ENCODE data around the gene CPNE1.

Gene CPNE1

DNA sequence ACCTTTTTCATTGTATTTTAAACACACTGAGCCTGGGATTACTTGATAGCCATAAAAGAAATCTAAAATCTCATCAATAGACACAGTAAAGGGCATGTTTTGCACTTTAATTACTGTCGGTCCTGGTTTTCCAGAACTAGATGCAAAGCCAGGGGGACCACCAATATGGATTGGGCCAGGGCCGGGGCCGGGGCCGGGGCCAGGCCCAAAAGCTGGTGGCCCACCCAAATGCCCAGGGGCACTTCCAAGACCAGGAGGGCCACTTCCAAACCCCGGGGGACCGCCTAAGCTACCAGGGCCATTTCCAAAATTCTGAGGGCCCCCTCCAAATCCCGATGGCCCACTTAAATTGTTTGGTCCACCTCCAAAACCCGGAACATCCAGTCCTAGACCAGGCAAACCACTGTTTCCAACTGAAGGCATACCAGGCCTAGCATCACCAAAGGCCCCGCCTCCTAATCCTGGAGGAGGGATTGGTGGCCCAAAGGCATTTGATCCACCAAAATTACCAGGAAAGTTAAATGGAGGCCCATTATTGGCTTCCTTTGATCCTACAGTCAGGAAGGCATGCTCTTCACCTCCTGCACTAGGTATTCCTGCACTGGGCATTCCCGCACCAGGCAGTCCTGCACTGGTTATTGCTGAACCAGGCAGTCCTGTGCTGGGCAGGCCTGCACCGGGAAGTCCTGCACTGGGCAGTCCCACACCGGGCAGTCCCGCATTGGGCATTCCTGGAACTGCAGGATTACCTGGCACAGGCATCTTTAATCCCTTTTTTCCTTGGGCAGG lies 11.9 kb downstream of the CPNE1 start:
- no peak for DNase-seq

- DNase-seq = no peak
Observed at GRCh38 chr20:35651958-35652357, 12.7 kb downstream of the CPNE1 start.

DNA sequence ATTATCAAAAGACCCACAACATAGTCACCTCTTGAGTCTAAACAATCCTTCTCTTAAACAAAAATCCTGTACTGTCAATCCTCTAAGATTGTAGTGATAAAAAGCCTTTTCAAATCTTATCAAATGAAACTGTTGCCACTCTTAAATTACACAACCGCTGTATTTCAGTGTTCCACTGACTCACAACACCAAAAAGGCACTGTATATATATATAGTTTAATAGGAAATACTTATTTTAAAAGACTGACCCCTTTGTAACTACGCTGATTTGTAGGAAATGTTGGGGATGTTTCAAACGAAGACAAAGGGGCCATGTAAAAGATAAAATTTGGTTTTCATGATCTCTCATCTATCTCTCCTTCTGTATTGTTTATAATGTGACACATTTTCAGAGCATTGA lies 14.1 kb downstream of the CPNE1 start:
- DNase-seq = no peak

DNA sequence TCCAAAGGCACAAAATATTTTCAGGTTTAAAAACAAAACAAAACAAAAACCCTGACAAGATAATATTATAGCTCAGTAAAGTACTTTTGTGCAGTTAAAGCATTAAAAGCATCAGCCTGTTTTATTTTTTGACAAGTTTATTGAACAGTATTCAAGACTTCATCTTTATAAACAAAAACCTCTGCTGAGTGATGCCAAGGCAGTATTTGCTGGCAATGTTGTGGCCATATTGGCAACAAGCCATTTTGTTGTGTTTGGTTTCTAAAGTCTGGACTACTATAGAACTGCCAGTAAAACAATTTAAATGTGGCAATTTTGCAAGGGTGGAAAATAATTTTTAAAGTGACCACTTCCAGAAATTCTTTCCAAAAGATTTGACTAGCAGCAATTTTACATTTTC lies 15.9 kb downstream of the CPNE1 start:
- no peak for DNase-seq

DNA sequence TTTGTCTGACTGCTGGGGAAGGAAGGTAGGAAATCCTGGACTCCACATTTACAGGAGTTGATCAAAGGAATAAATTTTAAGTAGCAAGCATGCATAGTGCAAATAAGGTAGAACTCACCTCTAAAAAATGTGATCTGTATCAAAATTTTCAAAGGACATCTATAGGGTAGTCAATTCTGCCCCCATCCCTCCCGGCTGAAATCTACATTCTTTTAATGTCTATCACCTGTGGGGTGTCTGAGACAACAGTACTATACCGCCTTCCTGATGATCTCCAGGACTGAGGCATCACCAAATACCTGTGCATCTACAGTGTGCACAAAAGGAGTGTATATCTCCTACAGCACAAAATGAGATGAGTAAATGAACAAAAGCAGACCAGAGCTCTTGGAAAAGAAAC lies 19.9 kb downstream of the CPNE1 start:
- no peak for DNase-seq

- DNase-seq = no peak
Observed at GRCh38 chr20:35643045-35643444, 21.7 kb downstream of the CPNE1 start.

DNA sequence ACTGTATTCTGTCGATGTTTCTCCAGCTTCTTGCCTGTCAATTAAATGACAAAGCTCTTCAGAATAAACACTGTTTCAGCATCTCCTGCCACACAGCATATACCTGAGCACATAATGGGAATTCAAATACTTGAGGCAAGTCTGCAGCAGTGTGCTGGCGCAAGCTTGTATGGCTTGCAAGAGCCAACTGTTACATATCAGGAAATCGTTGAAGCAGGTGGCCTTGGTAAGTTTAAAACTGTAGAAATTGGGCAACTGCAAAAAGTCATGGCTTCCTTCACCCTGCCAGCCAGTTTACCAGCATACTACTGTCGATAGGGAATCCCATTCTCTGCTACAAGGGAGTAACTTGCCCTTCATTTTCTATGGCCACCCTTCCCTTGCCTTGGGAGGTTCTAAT lies 23.0 kb downstream of the CPNE1 start:
- no peak for DNase-seq

DNA sequence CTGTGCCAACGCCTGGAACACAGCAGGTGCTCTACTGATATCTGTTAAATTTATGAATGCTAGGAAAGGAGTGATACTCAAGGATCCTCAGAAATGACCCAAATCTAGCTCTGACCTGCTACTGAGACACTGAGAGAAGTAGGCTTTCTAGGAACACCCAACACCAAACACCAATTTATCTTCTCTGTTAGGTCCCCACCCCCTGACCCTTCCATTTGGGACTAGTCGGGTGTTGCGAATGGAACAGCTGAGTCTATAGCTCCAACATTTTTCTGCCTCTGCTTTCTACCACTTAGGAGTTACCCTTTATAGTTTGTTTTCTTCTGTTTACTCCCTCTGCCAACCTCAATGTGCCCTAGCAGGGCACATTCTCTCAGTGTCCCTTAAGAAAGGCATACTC lies 24.0 kb downstream of the CPNE1 start:
- no peak for DNase-seq

- DNase-seq = no peak
Observed at GRCh38 chr20:35638751-35639150, 25.9 kb downstream of the CPNE1 start.

GRCh38 chr20:35637276-35637675 lies 27.4 kb downstream of the CPNE1 start:
- DNase-seq = no peak

DNA sequence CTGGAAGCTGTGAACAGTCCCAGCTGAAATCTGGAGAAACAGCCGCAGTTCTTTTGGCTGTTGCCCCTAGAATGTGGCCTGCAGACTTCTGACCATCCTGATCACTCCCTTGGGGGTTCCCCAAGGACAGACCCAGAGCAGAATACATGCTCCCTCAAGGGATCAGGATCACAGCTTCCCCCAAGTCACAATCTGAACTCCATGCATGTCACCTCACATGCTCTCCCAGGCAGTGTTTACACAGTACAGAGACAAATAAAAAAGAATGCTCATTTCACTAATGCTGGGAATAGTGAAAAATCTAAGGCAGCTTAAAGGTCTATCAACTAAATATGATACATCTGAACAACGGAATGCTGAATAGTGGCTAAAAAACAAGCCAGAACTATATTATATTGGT lies 28.6 kb downstream of the CPNE1 start:
- DNase-seq = no peak

DNA sequence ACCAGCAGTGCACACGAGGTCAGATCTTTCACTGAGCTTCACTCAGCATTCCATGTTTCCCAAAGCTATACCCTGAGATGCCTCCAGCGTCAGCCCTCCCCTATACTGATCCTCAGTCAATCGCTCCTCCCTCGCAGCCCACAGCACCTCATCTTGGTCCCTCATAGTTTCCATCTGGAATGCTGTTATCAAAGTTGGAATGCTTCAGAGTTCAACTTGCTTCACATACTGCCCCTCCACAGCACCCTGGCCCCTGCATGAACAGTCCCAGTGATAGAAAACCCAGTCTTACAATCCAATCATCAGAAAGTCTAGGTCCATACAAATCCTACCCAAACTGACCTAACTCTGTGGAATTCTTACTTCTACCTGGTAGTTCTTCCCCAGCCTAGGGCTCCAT lies 29.0 kb downstream of the CPNE1 start:
- DNase-seq = no peak

GRCh38 chr20:35632539-35633115 lies 32.1 kb downstream of the CPNE1 start:
- DNase-seq = no peak

DNA sequence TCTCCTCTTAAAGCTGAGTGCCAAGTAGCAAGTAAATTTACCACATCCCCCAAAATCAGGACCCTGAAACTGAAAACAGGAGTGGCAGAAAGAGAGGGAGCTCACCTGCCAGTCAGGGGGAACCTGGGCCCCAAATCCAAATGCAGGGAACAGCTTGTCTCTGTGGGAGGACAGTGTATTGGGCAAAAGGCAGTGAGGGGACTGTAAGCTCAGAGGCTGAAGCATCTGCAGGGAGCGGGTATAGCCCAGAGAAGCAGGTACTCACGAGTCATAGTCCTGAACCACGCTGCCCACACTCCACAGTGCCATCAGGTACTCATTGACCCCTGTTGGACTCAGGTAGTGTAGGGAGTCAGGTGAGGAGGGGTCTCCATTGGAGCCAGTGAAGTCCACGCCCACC lies 34.1 kb downstream of the CPNE1 start:
- no peak for DNase-seq

DNA sequence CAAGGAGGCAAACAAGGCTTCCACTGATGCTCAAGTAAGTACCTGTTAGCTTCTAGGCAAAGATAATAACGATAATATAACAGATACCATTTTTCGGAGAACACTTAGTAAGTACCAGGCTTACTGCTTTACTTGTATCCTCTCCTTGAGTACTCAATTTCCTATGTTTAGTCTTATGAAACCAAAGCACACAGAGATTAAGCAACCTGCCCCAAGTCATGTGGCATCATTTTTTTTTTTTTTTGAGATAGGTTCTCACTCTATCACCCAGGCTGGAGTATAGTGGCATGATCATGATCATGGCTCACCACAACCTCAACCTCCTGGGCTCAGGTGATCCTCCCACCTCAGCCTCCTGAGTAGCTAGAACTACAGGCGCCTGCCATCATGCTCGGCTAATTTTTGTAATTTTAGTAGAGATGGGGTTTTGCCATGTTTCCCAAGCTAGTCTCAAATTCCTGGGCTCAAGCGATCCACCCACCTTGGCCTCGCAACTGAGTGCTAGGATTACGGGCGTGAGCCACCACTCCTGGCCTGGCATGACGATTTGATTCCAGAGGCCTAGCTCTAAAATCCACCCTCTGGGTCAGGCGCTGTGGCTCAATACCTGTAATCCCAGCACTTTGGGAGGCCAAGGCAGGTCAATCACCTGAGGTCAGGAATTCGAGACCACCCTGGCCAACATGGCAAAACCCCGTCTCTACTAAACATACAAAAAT lies 35.1 kb downstream of the CPNE1 start:
- DNase-seq = no peak

DNA sequence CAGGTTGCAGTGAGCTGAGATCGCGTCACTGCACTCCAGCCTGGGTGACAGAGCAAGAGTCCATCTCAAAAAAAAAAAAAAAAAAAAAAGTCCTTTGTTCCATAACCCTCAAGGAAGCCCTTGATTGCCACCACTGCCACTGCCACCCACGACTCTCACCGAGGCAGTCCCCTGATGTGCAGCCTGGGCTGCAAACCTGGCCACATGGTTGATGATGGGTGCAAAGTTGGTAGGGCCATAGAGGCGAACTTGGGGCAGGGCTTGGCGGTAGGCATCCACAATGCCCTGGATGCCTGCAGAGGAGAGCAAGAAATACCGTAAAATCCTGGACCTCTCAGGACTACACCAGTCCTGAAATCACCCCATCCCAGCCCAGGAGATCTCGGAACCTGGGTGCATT lies 37.6 kb downstream of the CPNE1 start:
- no peak for DNase-seq

DNA sequence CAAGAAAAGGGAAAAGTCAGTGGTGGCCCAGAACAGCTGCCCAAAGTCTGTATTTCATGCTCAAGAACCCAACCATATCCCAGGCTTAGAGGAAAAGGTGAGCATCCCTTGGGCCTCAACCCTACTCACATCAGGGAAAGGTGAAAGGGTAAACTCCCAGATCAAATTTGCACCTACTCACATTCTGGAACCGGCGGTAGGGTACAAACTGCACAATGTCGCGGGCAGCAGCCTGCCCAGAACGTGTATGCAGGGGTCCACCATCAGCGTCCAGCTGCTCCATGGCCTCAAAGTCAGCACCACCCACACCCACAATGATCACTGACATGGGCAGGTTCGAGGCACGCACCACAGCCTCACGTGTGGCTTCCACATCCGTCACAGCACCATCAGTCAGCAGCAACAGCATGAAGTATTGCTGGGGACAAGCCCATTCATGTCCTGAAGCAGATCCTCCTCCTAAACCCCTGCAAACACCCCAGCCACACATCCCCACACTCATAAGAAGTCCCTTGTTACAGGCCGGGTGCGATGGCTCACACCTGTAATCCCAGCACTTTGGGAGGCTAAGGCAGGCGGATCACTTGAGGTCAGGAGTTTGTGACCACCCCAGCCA lies 38.2 kb downstream of the CPNE1 start:
- DNase-seq = no peak

DNA sequence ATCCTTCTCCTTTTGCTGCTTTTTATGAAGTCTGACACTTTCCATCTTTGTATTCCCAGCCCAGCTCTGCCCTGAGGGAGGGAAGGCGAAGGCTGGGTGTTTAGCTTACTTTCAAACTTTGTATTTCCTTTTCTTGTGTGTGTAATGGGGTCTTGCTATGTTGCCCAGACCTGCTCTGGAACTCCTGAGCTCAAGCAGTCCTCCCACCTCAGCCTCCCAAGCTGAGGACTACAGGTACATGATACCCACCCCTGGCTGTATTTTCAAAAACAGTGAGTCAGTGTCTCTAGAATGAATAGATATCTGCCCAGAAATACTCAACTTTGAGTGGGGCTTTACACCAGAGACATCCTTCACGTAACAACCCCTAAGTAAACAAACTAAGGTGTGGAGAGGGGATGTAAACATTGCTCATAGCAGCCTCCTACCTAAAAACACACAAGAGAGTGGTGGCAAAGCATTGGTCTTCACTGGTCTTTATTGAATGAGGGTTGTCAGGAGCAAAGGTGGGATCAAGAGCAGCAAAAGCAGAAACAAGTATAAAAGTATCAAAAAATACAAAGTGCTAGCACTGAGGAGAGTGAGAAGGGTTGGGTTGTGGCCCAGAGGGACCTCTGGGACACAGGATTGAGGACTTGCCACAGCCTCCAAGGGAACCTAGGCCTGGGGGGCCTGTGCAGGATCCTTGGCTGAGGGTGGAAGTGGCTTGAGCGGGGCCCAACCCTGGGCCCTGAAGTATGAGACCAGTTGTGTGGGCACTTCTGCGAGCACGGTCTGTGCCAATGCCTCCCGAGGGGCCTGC lies 38.9 kb downstream of the CPNE1 start:
- DNase-seq = no peak

- DNase-seq = no peak
Observed at GRCh38 chr20:35621560-35621946, 43.1 kb downstream of the CPNE1 start.

GRCh38 chr20:35620818-35621559 lies 43.7 kb downstream of the CPNE1 start:
- DNase-seq = no peak

DNA sequence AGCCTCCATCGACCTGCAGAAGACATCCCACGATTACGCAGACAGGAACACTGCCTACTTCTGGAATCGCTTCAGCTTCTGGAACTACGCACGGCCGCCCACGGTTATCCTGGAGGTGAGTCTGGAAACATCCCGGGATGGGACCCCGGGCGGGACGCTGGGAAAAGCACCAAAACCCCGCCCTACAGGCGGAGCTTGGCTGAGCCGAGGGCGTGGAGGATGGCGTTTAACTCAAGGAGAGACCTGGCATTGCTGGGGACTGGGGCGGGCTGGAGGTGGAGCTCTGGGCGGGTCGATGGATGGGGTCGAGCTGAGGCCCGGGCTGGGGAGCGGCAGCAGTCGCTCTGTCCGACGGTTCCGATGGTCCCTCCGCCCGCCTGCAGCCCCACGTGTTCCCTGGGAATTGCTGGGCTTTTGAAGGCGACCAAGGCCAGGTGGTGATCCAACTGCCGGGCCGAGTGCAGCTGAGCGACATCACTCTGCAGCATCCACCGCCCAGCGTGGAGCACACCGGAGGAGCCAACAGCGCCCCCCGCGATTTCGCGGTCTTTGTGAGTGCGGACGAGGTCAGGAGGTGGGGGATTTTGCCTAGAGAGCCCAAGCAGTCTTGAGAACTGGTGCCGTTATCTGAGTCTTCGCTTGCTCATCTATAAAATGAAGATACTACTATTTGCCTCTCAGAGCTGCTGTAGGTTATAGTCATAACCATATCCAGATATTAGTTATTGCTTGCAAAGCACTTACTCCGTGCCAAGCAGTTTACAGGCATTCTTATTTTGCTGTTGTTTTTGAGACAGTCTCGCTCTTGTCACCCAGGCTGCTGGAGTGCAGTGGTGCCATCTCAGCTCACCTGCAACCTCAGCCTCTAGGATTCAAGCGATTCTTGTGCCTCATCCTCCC lies 45.3 kb downstream of the CPNE1 start:
- peak; percentile 64 to 72 for DNase-seq

Data from activated CD4-positive, alpha-beta T cell treated with anti-CD3 and anti-CD28 coated beads, Interleukin-2, amount 50 U/mL, for 4 hours (primary cell).